HG02759 (cell line): ENCODE data around the gene SLIT3.

Source experiments
- ATAC-seq: cut with Tn5 transposase; IDR thresholded peaks from one replicate; pipeline ENCODE4 v1.9.1; 2021; ENCODE audit warnings: mild to moderate bottlenecking, moderate library complexity; ENCODE audit not compliant: unreplicated experiment

The SLIT3 gene

GRCh38 chr5:169272111-169272510 lies 28.8 kb downstream of the SLIT3 start:
- ATAC-seq: no peak

GRCh38 chr5:169270827-169271226 lies 30.1 kb downstream of the SLIT3 start:
- no peak for ATAC-seq

GRCh38 chr5:169268019-169268418 lies 32.9 kb downstream of the SLIT3 start:
- ATAC-seq: no peak

DNA sequence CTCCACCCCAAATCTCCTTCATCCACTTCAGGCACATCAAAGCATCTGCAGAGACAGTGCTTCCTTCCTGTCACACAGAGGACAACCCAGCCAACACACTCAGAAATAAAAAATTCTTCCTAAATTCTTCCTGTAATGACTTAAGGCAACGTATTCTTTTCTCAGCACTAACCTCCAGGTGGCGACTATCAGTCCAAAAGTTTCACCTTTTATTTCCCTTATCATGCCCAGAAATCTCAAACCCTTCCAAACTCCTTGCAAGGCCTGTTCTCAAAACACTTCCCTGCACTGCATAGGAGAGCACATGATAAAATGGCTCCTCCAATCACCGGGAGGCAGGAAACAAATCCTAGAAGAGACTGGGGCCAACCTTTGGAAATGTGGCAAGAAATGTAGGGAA lies 35.1 kb downstream of the SLIT3 start:
- no peak for ATAC-seq

- no peak for ATAC-seq
These were observed 37.3 kb downstream of the SLIT3 start for GRCh38 chr5:169263591-169263990.

DNA sequence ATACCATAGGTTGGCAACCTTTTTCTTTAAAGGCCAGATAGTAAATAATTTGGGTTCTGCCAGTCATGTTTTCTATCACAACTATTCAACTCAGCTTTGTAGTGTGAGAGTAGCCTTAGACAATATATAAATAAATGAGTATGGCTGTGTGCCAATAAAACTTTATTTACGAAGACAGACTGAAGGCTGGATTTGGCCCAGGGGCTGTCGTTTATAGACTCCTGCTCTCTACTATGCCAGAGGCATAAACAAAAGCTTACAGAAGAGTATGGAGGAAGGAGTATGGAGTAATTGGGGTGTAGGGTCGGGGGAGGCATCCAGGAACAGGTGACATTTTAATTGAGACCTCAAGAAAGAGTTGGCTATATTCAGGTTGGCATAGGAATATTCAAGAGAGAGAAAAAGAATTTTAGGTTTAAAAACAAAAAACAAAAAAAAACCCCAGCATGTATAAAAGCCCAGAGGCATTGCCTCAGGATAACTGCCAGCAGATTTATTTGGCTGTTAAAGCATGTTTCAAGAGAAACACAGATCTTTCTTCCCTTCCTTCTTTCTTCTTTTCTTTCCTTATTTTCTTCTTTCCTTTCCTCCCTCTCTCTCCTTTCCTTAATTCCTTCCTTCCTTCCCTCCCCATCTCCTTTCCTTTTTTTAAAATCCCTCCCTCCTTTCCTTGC lies 39.9 kb downstream of the SLIT3 start:
- no peak for ATAC-seq

GRCh38 chr5:169258372-169259000 lies 42.5 kb downstream of the SLIT3 start:
- no peak for ATAC-seq

- no peak for ATAC-seq
These were observed 44.7 kb downstream of the SLIT3 start for GRCh38 chr5:169256191-169256590.

GRCh38 chr5:169253071-169253470 lies 47.9 kb downstream of the SLIT3 start:
- no peak for ATAC-seq

DNA sequence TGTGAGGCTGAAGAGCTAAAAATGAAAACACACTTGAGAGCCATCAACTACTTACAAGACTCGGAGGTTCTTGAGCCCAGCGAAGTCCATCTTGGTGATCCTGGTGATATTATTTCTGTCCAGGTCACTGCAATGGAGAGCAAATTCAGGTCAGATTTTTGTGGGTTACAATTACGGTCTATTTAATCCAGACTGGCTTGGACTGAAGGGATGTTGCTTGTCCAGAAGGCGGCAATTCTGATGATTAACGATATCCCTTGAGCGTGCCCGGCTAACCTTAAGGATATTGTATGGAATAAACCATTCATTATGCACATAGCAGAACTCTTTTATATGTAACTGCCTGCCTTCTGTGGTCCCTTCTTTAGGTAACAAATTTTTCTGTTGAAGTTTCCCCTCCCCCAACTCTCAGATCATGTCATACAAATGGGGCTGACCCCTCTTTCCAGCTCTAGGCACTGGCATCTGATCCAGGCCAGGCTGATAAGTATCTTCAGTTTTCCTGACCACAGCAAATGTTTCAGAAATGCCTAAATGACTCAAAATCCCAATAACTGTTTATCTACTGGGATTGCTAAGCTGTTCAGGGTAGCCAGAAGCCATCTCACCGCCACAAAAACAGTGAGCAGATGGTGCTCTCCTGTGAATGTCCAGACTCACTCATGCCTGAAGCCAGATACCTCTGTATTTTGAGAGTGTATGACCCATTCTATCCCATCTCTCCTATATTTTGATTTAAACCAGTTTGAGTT lies 49.4 kb downstream of the SLIT3 start:
- no peak for ATAC-seq

DNA sequence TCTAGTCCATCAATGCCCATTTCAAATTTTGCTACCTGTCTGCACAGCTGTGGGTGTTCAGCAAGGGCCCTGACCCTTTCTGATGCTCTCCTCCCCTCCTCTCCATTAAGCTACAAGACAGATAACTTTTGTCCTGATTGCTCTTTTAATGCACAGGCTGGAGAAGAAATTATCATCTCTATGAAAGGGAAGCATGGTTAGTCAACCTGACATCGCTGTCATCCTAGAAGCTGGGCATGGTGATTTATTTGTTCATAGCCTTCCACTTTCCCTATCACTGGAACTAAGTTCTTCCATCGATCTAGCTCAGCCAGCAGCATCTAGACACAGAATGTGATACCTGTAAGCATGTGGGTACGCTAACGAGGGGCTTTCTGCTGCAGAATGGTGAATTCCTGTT lies 50.1 kb downstream of the SLIT3 start:
- no peak for ATAC-seq

GRCh38 chr5:169248996-169249395 lies 51.9 kb downstream of the SLIT3 start:
- ATAC-seq: no peak

- no peak for ATAC-seq
These were observed 52.4 kb downstream of the SLIT3 start for GRCh38 chr5:169248550-169248949.

DNA sequence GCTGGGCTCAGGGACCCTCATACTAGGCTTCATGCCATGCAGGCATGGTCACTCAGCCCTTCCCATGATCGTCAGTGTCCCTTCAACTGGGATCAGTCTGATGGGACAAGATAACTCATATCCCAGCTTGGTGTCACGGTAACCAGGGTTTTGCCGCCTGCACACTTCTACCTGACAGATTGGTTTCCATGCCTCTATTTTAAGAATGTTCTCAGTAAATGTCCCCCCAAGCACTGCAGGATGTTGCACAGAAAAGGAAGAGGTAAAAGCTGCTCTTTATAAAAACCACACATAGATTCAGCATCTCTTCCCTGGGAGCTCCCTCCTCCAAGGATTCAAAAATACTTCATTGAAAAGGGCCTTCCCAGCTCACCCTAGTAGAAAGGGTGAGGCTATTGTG lies 56.1 kb downstream of the SLIT3 start:
- ATAC-seq: no peak

GRCh38 chr5:169243651-169244422 lies 57.1 kb downstream of the SLIT3 start:
- ATAC-seq: no peak

GRCh38 chr5:169242849-169243186 lies 58.1 kb downstream of the SLIT3 start:
- no peak for ATAC-seq

GRCh38 chr5:169242175-169242848 lies 58.6 kb downstream of the SLIT3 start:
- no peak for ATAC-seq

DNA sequence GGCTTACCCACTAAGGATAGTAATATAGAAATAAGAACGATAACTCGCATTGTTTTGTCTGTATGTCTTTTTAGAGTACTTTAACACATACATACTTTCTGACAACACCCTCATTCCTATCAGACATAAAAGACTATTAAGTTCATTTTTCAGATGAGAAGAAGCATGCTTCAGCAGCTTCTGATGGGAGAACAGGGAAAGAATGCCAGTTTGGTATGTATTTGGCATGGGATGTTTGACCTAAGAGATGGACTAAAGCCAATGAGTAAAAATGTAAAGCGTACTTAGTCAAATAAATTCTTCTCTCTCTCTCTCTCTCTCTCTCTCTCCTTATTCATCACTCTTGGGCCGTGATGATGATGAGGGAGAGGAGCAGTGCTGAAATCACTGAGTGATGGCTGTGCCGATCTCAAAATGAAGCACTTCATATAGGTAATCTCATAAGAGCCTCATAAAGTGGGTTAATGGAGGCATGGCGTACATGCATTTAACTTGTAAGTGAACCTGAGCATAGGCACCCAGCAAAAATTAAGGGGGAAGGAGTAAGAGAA lies 71.5 kb downstream of the SLIT3 start:
- no peak for ATAC-seq

GRCh38 chr5:169226895-169227294 lies 74.0 kb downstream of the SLIT3 start:
- ATAC-seq: no peak

- no peak for ATAC-seq
These were observed 75.0 kb downstream of the SLIT3 start for GRCh38 chr5:169225830-169226356.
